ENCODE results near the gene FGF1.
A peak's percentile ranks its signal among the peaks of the same experiment; 100 is the strongest.

Gene FGF1

DNA sequence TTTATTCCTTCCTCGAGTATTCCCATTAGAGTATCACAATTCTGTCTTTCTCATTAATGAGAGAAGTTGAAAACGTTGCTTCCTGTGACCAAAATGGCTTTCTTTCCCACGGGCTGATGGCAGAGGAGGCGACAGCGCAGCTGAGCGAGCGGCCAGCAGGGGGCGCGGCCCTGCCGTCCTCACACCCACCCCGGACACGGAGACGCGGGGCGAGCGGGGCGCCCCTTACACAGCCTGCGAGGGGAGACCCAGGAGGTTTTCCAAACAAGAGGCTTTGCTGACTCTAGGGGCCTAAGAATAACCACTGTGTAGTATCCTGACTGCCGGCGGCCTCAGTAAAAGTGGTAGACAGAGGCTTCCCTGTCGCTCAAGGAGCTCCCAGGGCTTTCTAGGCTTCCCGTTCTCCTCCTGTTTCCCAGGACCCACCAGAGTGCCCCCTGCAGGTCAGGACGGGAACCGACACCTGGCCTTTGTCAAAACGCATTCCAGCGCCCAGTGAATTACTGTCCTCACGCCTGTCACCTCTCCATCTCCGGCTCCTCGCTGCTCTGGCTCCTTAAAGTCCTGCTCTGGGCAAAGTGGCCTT, 27.3 kb upstream of the FGF1 start:
- peak; percentile 72 for DNase-seq (ENCODE audit: low spot score)
- TF ChIP-seq, protein P1, sequence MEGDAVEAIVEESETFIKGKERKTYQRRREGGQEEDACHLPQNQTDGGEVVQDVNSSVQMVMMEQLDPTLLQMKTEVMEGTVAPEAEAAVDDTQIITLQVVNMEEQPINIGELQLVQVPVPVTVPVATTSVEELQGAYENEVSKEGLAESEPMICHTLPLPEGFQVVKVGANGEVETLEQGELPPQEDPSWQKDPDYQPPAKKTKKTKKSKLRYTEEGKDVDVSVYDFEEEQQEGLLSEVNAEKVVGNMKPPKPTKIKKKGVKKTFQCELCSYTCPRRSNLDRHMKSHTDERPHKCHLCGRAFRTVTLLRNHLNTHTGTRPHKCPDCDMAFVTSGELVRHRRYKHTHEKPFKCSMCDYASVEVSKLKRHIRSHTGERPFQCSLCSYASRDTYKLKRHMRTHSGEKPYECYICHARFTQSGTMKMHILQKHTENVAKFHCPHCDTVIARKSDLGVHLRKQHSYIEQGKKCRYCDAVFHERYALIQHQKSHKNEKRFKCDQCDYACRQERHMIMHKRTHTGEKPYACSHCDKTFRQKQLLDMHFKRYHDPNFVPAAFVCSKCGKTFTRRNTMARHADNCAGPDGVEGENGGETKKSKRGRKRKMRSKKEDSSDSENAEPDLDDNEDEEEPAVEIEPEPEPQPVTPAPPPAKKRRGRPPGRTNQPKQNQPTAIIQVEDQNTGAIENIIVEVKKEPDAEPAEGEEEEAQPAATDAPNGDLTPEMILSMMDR (conservative IDR thresholded peaks at IDR 0.05; ENCODE audit: low read depth), result peak; percentile 100
- CTCF ChIA-PET, result interaction anchor here (0.5 to 3.0 kb wide), 65 partner anchors 9 to 962 kb away, joined by 3 to 63 read pairs (median 4); partner anchors contain the start of gene ARHGAP26
- H3K27ac ChIP-seq, result peak overlapping the region; percentile 54
- POLR2A ChIA-PET (ENCODE audit: low non-redundant PET), result no interaction called here

DNA sequence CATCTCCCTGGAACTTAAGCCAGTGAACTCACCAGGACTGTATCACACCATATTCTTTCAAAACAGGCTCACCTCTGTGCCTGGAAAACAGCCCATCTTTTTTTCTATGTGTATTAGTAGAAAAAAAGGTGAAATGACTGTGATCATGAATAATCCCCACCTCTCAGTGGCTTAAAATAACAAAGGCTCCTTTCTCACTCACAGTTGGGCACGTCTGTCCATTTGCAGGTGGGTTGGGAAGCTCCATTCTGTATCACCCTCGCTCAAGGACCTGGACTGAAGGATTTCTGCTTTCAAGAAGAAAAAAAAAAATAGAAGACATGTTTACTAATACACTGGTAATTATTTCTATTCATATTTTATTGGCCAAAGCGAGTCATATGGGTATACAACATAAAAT, 17.3 kb upstream of the FGF1 start:
- CTCF ChIA-PET, result interaction anchor here (0.6 to 2.9 kb wide), 5 partner anchors 10 to 493 kb away, joined by 3 to 35 read pairs (median 4); no protein-coding TSS in a partner anchor
- no peak overlapping the region for H3K27ac ChIP-seq
- DNase-seq (ENCODE audit: low spot score), result no peak
- POLR2A ChIA-PET (ENCODE audit: low non-redundant PET), result no interaction called here
- TF ChIP-seq, protein P1 (conservative IDR thresholded peaks at IDR 0.05; ENCODE audit: low read depth), result no peak

DNA sequence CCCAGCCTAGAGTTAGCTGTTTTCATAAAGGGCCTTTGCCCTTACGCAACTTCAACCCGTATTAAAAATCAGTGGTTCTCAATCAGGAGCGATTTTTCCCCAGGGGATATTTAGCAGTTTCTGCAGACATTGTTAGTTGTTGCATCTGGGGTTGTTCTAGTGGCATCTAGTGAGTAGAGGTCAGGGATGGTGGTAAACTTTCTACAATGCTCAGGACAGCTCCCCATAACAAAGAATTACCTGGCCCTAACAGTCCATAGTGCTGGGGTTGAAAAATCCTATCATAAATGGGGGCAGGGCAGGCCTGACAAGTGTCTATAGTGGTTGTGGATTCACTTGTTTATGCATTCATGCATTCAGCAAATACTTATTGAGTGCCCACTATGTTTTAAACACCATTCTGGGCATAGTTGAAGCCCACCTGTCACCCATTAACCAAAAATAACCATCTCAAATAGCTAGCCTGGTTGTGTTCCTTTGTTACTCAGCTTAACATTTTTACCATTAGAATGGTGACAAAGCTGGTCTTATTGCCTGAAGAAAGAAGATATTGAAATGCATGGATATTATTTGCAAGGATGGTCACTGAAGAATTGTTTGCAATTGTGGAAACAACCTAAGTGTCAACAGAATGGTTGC, 15.9 kb upstream of the FGF1 start:
- no peak for DNase-seq (ENCODE audit: low spot score)
- CTCF ChIA-PET, result interaction anchor here (0.8 to 2.9 kb wide), 6 partner anchors 11 to 187 kb away, joined by 3 to 35 read pairs (median 4); no protein-coding TSS in a partner anchor
- TF ChIP-seq, protein P1 (conservative IDR thresholded peaks at IDR 0.05; ENCODE audit: low read depth), result no peak
- H3K27ac ChIP-seq, result no peak overlapping the region
- POLR2A ChIA-PET (ENCODE audit: low non-redundant PET), result no interaction called here

DNA sequence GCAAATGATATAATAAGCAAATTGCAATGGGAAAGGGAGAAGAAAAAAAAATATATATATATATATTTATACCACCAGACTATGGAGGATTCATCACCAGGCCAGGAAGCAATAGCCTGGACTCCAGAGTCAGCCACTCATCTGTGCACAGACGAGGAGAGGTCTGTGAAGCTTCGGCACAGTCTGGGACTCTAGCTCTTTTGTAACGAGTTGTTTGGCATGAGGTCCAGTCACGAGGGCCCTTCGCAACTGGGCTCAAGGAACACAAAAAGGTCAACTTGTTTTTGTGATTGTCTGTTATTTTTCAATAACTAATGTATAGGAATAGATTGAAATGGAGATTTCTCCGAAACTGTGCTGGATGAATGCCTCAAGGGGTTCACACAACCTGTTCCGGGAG, 14.7 kb upstream of the FGF1 start:
- DNase-seq (ENCODE audit: low spot score), result no peak
- POLR2A ChIA-PET (ENCODE audit: low non-redundant PET), result no interaction called here
- TF ChIP-seq, protein P1 (conservative IDR thresholded peaks at IDR 0.05; ENCODE audit: low read depth), result no peak
- CTCF ChIA-PET, result interaction anchor here (1.5 to 5.6 kb wide), 5 partner anchors 13 to 94 kb away, joined by 3 to 154 read pairs (median 14); no protein-coding TSS in a partner anchor
- no peak overlapping the region for H3K27ac ChIP-seq

DNA sequence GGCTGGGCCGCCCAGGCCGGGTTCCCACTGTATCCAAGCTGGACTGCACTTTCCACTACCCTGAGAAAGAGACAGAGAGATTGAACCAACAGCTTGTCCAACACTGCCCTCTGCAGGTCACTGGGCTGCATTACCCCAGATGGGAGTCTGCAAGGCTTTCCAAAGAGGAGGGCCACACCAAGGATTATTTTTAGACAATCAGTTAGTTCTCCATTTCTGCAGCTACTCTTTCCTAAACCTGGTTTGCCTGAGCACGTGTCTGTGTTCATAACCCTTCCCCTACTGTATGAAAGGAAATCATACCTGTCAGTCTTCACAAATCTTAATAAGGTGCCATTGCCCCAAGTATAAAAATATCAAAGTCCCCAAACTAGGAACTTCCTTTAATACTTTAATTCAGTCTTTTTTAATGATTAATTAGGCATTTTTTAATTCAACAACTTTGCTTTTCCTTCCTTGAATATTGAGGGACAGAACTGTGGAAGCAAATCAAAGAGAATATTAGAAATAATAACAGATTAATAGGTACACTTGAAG, 13.4 kb upstream of the FGF1 start:
- ChIA-PET CTCF (interaction anchor here (0.6 to 5.6 kb wide), 42 partner anchors 9 to 1910 kb away, joined by 3 to 154 read pairs (median 4); partner anchors contain the start of gene FGF1), POLR2A (ENCODE audit: low non-redundant PET) (no interaction called here)
- TF ChIP-seq, protein P1 (conservative IDR thresholded peaks at IDR 0.05; ENCODE audit: low read depth), result peak; percentile 99
- peak; percentile 90 for DNase-seq (ENCODE audit: low spot score)
- no peak overlapping the region for H3K27ac ChIP-seq

DNA sequence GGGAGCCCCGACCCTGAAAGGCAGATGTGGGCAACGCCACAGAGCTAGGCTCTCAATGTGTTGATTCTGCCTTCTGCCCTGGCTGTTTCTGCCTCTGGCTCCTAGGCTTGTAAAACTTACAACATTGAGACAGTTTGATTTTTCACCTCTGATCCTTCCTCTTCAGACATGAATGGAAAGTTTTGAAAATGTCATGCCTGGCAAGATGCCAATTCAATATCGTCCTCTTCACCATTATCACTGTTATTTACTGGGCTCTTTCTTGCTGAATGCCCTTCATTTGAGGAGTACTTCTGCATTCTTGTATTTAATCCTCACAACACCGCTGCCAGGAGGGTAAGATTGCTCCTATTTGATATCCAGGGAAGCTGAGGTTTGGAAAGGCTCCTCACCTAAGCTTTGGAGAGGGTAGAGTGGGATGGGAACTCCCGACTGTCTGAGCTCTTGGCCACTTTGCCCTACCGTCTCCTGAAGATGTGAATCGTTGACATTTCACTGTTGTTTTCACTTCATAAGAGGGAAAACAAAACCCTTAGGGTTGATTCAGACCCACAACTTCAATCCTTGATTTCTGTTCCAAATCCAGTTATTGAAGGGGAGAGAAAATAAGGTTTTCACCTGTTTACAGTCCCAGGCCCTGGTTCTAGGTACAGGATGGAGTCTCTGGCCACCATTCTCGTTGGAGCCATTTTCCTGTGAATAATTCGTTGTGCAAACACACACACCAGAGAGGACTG, 12.7 kb upstream of the FGF1 start:
- H3K27ac ChIP-seq, result no peak overlapping the region
- POLR2A ChIA-PET (ENCODE audit: low non-redundant PET), result no interaction called here
- CTCF ChIA-PET, result interaction anchor here (0.6 to 5.6 kb wide), 41 partner anchors 9 to 1909 kb away, joined by 3 to 154 read pairs (median 4); partner anchors contain the start of gene FGF1
- no peak for DNase-seq (ENCODE audit: low spot score)
- TF ChIP-seq, protein P1 (conservative IDR thresholded peaks at IDR 0.05; ENCODE audit: low read depth), result no peak

Data from RWPE1 (cell line).